Hematopoietic multipotent progenitor cell treated with erythropoietin and hydrocortisone succinate and interleukin-3 and kit ligand, for 15 days (in vitro differentiated cells): ENCODE measurements around the gene ZNF804B.
"Not testable (repeated sequence)": the region's sequence is repeated elsewhere in the genome, so short reads cannot be mapped to it uniquely, and the experiment has no call there.

Source experiments
- DNase-seq: peaks from one replicate; pipeline ENCODE4 v3.0.0-alpha.2; 2015; ENCODE audit warnings: low spot score

The ZNF804B gene

DNA sequence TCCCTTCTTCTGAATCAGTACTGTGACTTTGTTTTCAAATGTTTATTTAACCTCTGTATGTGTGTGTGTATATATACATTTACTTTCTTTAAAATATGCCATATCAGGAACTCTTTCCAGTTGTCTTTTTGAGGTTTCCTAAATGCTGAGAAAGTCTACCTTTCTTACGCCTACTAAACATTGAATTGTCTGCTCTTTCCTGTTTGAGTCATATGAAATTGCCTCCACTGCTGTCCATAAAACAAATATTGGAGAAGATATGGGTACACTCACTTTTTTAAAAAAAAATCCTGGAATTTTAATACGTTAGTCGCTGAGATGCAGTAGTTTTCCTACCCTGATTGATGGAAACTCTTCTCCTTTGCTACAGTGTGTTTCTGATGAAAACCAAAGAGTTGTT is 334.8 kb downstream of the ZNF804B start:
- no peak for DNase-seq

DNA sequence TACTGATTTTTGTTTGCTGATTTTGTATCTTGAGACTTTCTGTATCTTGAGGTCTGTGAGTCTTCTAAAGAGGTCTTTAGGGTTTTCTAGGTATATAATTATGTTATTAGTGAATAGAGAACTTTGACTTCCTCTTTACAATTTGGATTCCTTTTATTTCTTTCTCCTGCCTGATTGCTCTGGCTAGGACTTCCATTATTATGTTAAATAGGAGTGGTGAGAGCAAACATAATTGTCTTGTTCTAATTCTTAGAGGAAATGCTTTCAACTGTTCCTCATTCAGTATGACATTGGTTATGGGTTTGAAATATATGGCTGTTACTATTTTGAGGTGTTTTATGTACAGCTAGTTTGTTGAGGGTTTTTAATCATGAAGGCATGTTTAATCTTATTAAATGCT is 344.1 kb downstream of the ZNF804B start:
- no peak for DNase-seq

DNA sequence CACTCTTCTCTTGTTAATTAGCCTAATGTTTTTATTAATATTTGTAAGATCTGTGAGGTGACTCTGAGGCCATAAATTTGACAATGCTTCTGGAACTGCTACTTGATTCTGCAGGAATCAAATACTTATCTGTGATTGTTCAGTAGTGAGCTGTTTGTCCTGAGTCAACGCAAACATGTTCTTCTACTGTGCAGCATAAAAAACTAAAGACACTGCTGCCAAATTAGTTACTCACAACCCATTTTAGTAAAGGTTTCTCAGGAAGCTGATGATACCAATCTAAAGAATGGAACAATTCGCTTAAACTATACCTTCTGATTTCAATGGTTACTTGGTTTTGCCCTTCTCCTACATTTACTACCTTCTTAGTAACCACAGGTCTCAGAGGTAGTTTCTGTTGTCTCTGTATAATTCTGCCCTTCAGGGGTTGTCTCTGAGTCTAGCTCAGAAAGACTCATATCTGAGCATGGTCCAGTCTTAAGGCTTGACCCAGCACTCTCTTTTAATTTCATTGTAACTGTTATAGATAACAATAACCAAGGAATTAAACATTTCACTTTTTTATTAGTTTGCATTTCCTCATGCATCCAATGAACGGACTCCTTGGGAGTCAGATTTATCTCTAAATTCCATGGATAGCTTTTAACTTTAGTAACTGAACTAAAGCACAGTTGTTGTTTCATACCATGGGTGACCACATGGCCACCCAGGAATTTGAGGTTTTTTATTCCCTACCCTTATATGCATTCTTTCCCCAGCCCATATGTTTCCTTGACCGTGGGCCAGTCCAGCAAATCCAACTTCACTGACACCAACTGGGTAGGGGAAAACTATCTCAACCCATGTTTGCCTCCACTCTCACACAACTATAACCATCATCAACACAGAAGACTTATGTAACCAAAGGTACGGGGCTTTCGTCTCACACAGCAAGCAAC is 345.5 kb downstream of the ZNF804B start:
- DNase-seq, result no peak

DNA sequence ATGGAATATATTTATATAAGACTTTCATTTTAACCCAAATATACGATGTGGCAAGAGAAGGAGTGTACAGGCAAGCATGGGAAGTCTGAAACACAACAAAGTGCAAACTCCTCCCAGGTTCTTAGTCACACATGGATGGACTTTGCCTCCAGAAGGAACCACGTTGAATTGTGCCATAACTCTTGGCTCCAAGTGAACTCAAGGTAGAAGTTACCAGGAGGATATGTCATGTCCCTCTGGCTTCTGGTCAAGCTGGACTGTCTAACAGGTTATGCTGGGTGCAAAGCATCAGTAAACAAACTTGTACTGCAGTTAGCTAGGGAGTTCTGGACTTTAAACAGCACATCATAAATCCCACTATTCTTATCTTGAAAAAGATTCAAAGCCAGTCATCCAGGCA is 364.4 kb downstream of the ZNF804B start:
- no peak for DNase-seq

DNA sequence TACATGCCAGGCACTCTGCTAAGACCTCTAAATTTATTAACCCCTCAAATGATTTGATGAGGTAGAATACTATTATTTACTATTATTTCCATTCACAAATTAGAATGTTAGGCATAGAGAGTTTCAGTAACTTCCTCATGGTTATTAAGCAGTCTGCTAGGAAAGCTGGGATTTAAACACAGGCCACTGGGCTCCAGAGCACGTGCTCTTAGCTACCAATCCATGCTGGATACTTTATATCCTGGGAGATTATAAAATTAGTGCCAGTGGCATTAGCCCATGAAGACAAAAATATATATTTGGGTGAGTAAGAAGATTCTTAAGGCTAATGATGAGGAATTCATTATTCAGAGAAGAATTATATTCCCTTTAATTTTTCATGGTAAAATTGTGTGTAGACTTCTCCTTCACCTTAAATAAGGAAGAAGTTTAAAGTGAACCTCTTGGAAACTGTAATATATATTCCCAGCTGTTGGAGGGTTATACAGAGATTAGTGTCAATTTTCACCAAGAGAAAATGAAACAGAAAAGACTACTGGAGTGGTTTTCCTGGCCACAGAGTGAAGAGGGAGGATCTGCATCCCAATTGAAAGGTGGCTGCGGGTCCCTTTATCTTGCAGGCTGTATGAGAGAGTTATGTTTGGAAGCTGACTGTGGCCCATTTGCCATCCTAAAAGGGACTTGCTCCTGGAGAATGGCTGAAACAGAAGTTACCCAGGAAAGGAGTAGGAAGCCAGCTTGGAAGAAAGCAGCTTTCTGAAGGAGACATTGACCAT is 370.3 kb downstream of the ZNF804B start:
- DNase-seq, result no peak

DNA sequence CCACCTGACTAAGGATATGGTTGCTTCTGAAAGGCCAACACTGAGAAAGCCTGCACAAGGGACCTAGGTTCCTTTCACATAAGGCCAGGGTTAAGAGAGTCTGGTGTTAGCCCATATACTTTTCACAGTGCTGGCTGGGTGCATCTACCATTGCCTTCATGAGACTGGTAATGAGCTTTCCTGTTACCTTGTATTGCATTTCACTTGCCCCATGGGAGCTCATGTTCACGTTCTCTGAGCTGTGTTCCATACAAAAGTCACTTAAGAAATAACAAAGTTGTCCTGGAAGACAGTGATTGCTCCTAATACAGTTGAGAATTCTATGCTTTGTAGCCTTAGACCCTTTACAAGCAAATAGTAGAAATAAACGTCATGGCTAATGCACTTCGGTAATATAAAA is 373.9 kb downstream of the ZNF804B start:
- no peak for DNase-seq

DNA sequence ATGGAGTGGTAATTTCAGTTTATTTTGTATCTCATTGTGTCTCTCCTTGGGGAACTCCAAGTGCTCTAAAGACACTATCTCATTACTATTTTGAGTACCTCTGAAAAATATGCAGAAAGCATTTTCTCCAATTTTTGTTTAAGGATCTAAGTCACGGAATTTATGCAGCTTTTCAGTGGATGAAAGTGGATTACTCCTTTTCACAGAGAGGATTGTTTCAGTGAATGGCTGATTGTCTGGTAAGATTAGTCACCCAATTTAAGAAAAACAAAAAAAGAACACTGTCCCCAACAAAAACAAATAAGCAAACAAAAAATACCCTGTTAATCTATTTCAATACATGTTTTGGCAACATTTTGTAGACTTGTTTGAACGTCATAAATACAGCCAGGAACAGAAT is 374.3 kb downstream of the ZNF804B start:
- DNase-seq, result no peak

DNA sequence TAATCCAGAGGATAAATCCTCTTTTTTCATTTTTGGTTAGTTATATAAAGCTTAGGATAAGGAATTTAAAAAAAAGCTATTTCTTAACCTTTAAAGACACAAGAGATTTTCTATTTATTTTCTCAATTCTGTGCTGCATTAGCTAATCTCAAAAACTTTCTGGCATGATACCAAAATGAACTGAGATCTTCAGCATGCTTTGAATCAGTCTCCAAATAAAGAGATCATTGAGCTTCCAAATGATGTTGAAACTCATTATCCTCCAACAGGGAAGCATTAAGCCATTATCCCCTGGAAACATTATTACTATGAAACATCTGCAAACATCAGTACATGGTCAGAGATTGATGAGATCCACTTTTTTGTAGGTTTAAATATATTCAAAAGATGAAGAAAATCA is 386.3 kb downstream of the ZNF804B start:
- no peak for DNase-seq

DNA sequence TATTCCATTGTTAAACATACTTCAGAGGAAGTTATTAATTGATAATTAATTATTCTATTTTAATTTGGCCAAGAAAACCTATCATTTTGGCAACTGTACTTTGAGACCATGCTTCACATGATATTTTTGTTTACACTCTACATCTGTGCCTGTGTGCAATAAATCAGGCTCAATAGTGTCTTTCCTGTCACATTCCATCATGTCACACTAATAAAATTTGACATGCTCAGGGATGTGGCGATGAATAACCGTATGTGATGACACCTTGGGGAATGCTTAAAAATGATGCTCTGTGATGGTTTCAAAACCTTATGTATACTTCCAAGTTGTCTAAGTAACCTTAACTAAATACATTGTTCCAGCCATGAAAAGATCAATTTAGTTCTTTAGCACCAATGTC is 400.6 kb downstream of the ZNF804B start:
- no peak for DNase-seq

DNA sequence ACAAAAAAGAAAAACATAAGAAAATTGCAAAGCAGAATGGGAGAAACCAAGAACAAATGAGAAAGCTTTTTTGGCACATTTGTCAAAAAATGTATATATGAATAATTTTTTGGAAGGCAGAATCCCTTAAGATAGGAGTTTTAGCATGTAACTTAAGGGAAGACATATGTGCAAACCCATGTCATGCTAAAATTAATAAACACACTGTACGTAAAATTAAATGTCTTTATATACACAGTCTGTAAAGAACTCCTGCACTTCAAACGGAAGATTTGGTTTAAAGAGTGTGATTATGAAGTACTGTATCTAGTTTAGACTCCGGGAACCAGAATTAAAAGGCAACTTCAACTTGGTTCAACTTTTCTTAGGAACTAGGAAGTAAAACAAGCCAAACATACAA is 405.9 kb downstream of the ZNF804B start:
- DNase-seq, result no peak

DNA sequence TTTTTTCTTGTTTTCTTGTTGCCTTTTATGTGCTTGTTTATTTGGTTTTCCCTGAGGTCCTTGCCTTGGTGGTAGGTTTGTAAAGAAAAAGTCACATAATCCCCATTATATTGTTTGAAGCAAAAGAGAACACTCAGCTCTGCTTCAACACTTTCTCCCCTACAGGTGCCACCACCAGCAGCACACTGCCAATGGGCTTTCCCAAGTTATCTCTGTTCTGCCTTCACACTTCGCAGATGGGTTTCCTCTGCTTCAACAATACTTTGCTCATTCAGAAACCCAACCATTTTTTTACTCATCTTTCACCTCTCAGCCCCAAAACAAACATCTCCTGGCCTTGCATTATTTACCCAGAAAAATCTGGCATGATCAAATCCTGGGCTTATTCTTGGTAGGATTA is 411.1 kb downstream of the ZNF804B start:
- no peak for DNase-seq

DNA sequence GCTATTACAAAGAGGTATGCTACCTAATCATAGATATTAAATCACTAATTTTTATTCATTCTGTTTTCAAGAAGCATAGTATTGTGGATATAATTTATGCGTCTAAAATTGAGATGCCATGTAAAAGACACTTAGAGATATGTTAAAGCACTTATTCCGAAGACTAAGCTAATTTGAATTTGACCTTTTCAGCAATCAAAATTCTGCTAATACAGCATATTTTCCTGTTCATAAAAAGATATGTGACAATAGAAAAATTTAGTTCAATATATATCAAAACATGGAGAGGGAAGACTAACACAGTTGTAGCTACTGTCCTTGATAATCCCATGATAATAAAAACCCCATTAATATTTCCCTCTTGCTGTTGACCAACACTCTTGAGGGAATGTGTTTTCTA is 422.6 kb downstream of the ZNF804B start:
- DNase-seq, result no peak

DNA sequence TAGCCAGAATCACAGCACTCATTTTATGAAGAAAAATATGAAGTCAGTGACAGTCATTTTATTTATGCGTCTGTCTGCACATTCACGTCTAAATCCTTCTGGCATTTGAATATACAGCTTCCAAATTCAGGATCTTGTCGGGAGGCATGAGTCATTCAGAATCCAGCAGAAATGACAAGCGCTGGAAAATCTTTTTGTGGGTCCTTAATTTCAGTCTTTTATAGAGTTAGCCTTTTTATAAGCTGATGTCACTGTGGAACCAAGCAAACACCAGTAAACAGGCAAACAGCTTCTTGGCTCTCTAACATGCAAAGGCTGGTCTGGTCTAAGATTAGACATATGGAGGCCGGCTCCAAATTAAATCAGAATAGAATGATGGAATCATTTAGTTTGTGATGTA is 424.2 kb downstream of the ZNF804B start:
- no peak for DNase-seq

DNA sequence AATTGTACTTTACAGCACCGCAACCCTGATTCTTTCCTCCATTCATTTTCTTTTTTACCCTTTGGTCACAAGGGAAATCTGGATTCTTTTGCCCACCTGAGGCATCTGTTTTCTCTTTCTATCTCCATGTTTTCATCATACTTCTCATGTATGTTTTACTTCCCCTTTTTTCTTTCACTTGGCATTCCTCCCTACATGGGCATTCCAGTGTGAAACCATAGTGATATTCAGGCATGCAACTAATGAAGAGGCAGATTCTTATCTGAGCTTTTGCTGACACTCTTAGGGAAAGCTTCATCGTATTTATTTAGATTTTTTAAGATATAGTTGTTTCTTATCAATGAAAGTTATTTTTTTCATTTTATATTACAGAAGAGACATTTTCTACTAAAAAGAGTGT is 441.3 kb downstream of the ZNF804B start:
- no peak for DNase-seq

DNA sequence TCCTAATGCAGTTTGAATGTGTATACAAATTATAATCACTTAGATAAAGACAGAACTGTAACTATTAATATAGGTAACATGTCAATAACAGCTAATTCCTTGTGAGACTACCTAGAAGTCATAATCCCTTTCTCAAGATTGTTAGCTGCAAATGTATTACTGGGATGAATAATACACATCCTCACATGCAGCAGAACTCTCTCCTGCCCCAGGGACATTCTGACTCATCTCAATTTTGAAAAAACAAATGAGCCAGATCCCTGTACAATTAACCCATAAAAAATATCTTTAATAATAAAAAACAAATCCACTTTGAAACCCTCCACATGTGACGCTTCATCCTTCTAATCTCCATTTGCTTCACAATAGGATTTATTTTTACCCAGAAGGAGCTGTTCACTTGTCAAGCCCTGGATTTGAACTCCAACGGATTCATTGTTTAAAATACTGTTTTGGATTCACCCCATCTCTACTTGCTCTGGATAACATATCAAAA is 464.4 kb downstream of the ZNF804B start:
- DNase-seq, result no peak

DNA sequence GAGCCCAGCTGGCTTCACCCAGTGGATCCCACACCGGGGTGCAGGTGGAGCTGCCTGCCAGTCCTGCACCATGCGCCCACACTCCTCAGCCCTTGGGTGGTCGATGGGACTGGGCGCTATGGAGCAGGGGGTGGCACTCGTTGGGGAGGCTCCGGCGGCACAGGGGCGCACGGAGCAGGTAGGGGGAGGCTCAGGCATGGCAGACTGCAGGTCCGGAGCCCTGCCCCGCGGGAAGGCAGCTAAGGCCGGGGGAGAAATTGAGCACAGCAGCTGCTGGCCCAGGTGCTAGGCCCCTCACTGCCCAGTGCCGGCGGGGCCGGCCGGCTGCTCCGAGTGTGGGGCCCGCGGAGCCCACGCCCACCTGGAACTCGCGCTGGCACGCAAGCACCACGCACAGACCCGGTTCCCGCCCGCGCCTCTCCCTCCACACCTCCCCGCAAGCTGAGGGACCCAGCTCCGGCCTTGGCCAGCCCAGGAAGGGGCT is 469.2 kb downstream of the ZNF804B start:
- not testable (repeated sequence) for DNase-seq

DNA sequence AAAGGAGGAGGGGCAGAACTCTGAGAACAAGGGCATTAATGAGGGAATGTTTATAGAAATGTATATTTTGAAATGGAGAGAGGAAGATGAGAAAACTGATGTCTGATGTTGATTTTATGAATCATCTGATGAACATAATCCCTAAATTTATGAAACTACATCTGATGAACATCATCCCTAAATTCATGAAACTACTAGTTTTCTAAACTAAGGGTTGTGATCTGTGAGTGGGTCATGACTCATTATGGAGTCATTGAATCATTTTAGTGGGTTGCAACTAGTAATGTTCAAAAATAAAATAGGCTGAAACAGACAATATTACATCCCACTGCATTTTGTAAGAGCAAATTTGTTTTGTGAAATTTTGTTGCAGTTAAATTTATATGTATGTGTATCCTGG is 478.7 kb downstream of the ZNF804B start:
- no peak for DNase-seq

DNA sequence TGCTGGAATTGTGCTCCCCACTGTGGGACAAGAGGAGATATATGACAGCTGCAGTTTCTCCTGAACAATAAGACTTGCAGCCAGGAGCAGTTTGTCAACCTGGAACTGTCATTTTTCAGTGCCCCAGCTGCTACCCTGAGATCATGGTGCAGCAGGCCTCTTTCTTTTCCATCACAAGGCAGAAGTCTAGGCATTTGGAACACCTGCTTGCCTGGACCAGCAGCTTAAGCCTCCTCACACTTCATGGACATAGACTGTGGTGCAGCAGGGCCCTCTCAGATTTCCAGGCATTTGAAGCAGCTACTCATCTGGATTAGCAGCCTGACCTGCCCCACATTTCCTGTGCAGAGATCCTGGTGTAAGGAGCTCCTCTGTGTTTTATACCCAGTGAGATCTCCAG is 486.7 kb downstream of the ZNF804B start:
- DNase-seq, result no peak

DNA sequence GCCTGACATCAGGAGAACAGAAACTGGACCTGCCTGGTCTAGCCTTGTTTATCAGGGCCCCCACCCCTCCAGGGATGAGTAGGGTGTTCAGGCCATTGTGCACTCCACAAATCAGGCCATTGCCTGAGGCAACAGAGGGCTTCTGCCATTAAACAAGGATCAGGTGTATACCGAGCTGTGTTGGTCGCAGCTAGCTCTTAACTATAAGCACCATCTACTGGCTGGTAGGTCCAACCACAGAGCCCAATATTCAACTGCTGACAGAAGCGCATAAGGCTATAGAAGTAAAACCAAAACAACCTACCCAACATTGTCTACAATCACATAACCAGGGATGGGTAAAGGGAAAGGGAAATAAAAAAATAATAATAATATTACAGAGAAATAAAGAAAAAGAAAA is 487.7 kb downstream of the ZNF804B start:
- no peak for DNase-seq

DNA sequence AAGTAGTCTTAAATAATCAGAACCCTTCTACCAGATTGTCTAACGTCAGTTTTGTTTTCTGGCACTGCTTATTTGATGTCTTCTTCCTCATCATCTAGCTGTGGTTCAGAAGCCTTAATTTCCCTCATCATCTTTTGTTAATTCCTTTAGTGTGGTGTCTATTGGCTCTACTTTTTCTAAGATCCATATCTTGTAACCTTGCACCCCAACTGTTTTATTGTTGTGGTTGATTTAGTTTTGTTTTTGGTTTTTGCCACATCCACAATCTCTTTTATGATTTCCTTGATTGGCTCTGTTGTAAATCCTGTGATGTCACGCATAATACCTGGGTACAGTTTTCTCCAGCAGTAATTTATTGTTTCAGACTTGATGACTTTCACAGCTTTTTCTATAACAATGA is 499.6 kb downstream of the ZNF804B start:
- no peak for DNase-seq

DNA sequence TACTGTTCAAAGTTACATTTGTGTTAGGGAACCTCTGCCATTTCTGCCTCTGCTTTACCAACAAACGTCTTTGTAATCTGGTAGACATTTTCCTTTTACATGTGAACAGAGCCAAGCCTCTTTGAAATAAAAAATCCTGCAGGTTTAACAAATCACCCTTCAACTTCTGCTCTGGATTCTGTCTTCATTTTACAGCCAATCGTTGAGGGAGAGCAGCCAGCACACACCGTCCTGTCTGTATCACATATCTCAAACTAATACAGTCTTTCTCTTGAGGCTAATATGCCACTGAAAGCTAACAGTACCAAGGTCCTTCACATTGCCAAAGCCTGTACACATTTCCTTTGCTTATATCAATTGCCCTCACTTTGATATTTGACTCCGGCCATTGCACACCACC is 504.6 kb downstream of the ZNF804B start:
- no peak for DNase-seq

DNA sequence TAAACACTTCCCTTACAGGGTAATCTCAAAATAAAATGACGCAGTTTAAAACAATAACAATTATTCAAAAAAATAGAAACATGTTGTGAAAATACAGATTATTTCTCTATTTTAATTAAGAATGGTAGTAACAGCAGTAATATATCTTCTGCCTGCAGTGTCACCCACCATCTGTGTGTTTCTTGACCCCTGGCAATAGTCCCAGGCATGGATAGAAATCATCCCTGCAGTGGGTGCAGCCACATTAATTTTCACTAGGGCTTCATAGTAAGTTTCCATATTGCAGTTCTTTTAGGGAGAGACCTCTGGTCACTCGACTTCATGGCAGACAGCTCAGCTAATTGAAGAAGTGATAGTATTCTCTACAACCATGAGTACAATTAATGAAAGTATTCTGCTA is 506.1 kb downstream of the ZNF804B start:
- DNase-seq, result no peak

DNA sequence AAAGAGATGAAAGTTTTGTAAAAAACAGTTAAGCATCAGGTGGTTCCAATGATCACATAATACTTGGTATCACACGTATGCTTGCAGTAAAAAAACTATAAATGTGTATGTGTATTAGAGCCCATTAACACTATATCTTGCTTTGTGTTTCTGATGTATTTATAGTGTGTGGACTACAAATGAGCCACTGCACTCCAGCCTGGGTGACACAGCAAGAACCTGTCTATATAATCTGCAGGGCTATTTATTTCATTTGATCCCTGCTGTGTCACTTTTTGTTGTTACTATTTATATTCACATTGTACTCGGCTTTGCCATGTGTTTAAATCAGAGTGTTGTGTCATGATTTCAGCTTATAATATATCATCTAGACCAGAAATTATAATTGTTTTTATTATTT is 523.8 kb downstream of the ZNF804B start:
- DNase-seq, result no peak
